Measurements from ENCODE around the gene GARNL3.

GARNL3 gene

GRCh38 chr9:127386981-127387380 lies 122.4 kb downstream of the GARNL3 start:
- TF ChIP-seq CTCF (IDR thresholded peaks at IDR 0.05; ENCODE audit: borderline replicate concordance, insufficient read depth, low read depth, low read length): no peak
- no peak overlapping the region for H3K4me3 ChIP-seq (ENCODE audit: low read depth, low read length)

- no peak overlapping the region for H3K4me3 ChIP-seq (ENCODE audit: low read depth, low read length)
- no peak for TF ChIP-seq CTCF (IDR thresholded peaks at IDR 0.05; ENCODE audit: borderline replicate concordance, insufficient read depth, low read depth, low read length)
Measured at GRCh38 chr9:127388037-127388855, 123.7 kb downstream of the GARNL3 start.

- no peak for TF ChIP-seq CTCF (IDR thresholded peaks at IDR 0.05; ENCODE audit: borderline replicate concordance, insufficient read depth, low read depth, low read length)
Measured at GRCh38 chr9:127388856-127389238, 124.3 kb downstream of the GARNL3 start.

GRCh38 chr9:127389381-127390247 lies 125.0 kb downstream of the GARNL3 start:
- no peak for TF ChIP-seq CTCF (IDR thresholded peaks at IDR 0.05; ENCODE audit: borderline replicate concordance, insufficient read depth, low read depth, low read length)
- H3K4me3 ChIP-seq (ENCODE audit: low read depth, low read length): no peak overlapping the region

More at GRCh38 chr9:127388856-127389238, 124.3 kb downstream of the GARNL3 start:
- no peak overlapping the region for H3K4me3 ChIP-seq (ENCODE audit: low read depth, low read length)

- H3K4me3 ChIP-seq (ENCODE audit: low read depth, low read length): no peak overlapping the region
- no peak for TF ChIP-seq CTCF (IDR thresholded peaks at IDR 0.05; ENCODE audit: borderline replicate concordance, insufficient read depth, low read depth, low read length)
Measured at GRCh38 chr9:127390248-127390545, 125.6 kb downstream of the GARNL3 start.

GRCh38 chr9:127390563-127390962 lies 126.0 kb downstream of the GARNL3 start:
- TF ChIP-seq CTCF (IDR thresholded peaks at IDR 0.05; ENCODE audit: borderline replicate concordance, insufficient read depth, low read depth, low read length): no peak
- H3K4me3 ChIP-seq (ENCODE audit: low read depth, low read length): no peak overlapping the region

All from GM12875 (cell line).